Smooth muscle cell (in vitro differentiated cells): ENCODE data around the gene PMIS2. TPM values are rescaled to one million over a fixed set of nuclear protein-coding genes. Genes with fewer than 3 reads are reported as not detected.
"Not testable (repeated sequence)": the region's sequence is repeated elsewhere in the genome, so short reads cannot be mapped to it uniquely, and the experiment has no call there.

Experiments used
- DNase-seq: peaks from one replicate; lab custom pipeline; 2025; ENCODE audit not compliant: unreplicated experiment; lab: John Stamatoyannopoulos, UW
- H2AFZ ChIP-seq: fragments of 200-600 bp; sonication (generic); 2 replicates; pipeline ENCODE4 v1.6.0; 2016; ENCODE audit warnings: antibody characterized with exemption, low read depth, mild to moderate bottlenecking
- H3F3A ChIP-seq: fragments of 200-600 bp; sonication (generic); 2 replicates; pipeline ENCODE4 v1.6.0; 2017; ENCODE audit warnings: antibody characterized with exemption, low read depth
- H3K27ac ChIP-seq: fragments of 200-600 bp; sonication (generic); 2 replicates; pipeline ENCODE4 v1.5.1; 2016; ENCODE audit warnings: low read depth, mild to moderate bottlenecking
- H3K27me3 ChIP-seq: fragments of 200-600 bp; sonication (generic); 2 replicates; pipeline ENCODE4 v1.6.1; 2016; ENCODE audit warnings: low read depth, mild to moderate bottlenecking
- H3K36me3 ChIP-seq: fragments of 200-600 bp; sonication (generic); 2 replicates; pipeline ENCODE4 v1.5.1; 2016; ENCODE audit warnings: low read depth
- H3K4me1 ChIP-seq: fragments of 200-600 bp; sonication (generic); 2 replicates; pipeline ENCODE4 v1.5.1; 2016; ENCODE audit warnings: low read depth
- H3K4me2 ChIP-seq: fragments of 200-600 bp; sonication (generic); 2 replicates; pipeline ENCODE4 v1.6.0; 2016; ENCODE audit warnings: mild to moderate bottlenecking
- H3K4me3 ChIP-seq: fragments of 200-600 bp; sonication (generic); 2 replicates; pipeline ENCODE4 v1.5.1; 2016; ENCODE audit warnings: mild to moderate bottlenecking
- H3K79me2 ChIP-seq: fragments of 200-600 bp; sonication (generic); 2 replicates; pipeline ENCODE4 v1.6.0; 2016; ENCODE audit warnings: low read depth, mild to moderate bottlenecking
- H3K9ac ChIP-seq: fragments of 200-600 bp; sonication (generic); 2 replicates; pipeline ENCODE4 v1.6.0; 2016; ENCODE audit warnings: low read depth
- H3K9me3 ChIP-seq: fragments of 200-600 bp; sonication (generic); replicated peaks from 2 replicates; pipeline ENCODE4 v1.5.1; 2016; ENCODE audit warnings: low read depth
- H4K20me1 ChIP-seq: fragments of 200-600 bp; sonication (generic); 2 replicates; pipeline ENCODE4 v1.6.0; 2016; ENCODE audit warnings: low read depth
- whole genome bisulfite sequencing: methylation state at CpG from one replicate; pipeline ENCODE4 v1.1.7; 2016; ENCODE audit warnings: low lambda C conversion rate; 5-methylcytosine and 5-hydroxymethylcytosine counted together
- polyA plus RNA-seq: library from polyadenylated mRNA; unstranded; fragments of >200 nt; fragmentation: Nextera tagmentation; extraction: Ambion mirVana; gene quantifications from 2 replicates; pipeline ENCODE4 v1.2.1, GENCODE V29; 2016
- total RNA-seq: library from RNA; depleted of rRNA; stranded (reverse); fragments of >200 nt; gene quantifications from 2 replicates; pipeline ENCODE4 v1.2.3, GENCODE V29; 2014
- TF ChIP-seq, protein P1 (sequence below): fragments of 200-600 bp; sonication (generic); IDR thresholded peaks from 2 replicates; pipeline ENCODE4 v1.5.1; 2017; ENCODE audit warnings: borderline replicate concordance, mild to moderate bottlenecking, antibody characterized with exemption; ENCODE audit not compliant: insufficient read depth, poor library complexity, severe bottlenecking

The PMIS2 gene
- total and polyA plus RNA-seq, 2 experiments from 2014 or later = not detected

DNA sequence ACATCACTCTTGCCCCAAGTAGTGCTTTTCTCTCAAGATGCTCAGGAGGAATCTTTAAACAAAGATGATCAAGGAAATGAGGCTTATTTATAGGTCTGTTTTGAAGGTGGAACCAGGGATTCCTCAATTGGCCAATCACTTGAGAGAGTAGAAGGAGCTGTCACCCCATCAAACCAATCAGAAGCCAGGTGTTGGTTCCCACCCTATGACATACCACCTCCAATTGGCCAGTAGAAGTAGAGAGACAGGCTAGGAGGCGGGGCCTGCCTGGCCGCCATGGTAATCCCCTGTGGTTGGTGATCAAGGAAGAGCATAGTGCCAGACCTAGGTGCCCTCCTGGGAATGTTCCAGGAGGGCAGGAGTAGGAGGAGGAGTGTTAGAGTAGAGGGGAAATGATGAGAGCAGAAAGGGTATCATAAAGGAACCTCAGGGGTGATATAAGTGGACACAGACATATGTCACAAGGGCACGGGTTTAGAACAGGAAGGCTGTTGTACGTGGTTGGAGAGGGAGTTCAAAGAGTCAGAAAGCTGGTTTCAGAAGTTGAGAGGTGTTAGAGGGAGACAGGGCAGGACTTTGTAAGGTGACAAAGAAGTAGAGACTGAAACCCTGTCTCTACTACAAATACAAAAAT, 10.5 kb downstream of the PMIS2 start:
- H3K4me3 ChIP-seq = no peak overlapping the region
- no peaks in the 10 kb centered on the region for H3K79me2 ChIP-seq
- no peaks in the 10 kb centered on the region for H3K27me3 ChIP-seq
- H3F3A ChIP-seq = no peaks in the 10 kb centered on the region
- no peaks in the 10 kb centered on the region for H3K4me1 ChIP-seq
- no peak overlapping the region for H3K27ac ChIP-seq
- H3K36me3 ChIP-seq = no peaks in the 10 kb centered on the region
- DNase-seq = no peak
- H2AFZ ChIP-seq = no peak overlapping the region
- TF ChIP-seq, protein P1, sequence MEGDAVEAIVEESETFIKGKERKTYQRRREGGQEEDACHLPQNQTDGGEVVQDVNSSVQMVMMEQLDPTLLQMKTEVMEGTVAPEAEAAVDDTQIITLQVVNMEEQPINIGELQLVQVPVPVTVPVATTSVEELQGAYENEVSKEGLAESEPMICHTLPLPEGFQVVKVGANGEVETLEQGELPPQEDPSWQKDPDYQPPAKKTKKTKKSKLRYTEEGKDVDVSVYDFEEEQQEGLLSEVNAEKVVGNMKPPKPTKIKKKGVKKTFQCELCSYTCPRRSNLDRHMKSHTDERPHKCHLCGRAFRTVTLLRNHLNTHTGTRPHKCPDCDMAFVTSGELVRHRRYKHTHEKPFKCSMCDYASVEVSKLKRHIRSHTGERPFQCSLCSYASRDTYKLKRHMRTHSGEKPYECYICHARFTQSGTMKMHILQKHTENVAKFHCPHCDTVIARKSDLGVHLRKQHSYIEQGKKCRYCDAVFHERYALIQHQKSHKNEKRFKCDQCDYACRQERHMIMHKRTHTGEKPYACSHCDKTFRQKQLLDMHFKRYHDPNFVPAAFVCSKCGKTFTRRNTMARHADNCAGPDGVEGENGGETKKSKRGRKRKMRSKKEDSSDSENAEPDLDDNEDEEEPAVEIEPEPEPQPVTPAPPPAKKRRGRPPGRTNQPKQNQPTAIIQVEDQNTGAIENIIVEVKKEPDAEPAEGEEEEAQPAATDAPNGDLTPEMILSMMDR = no peak
- H3K4me2 ChIP-seq = no peak overlapping the region
- H4K20me1 ChIP-seq = no peaks in the 10 kb centered on the region
- H3K9me3 ChIP-seq = no peaks in the 10 kb centered on the region
- 81% methylated on average over 4 of the region's 4 CpGs for WGBS
- no peak overlapping the region for H3K9ac ChIP-seq

DNA sequence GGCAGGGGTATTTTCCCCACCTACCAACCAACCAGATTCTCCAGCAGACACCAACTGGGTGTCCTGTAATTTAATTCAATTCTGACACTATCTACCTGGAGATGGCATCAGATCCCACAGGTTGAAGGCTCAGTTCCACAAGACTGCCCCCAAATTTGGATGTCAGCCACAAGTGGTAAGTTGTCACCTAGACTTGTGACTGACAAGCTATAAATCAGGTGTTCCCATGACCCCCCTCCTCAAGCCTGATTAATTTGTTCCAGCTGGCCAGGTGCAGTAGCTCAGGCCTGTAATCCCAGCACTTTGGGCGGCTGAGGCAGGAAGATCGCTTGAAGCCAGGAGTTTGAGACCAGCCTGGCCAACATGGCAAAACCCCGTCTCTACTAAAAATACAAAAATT, 16.0 kb downstream of the PMIS2 start:
- no peak overlapping the region for H3K27ac ChIP-seq
- H3F3A ChIP-seq = no peaks in the 10 kb centered on the region
- no peaks in the 10 kb centered on the region for H4K20me1 ChIP-seq
- no peaks in the 10 kb centered on the region for H3K36me3 ChIP-seq
- no peaks in the 10 kb centered on the region for H3K79me2 ChIP-seq
- H3K9ac ChIP-seq = no peak overlapping the region
- 91% methylated on average over 3 of the region's 3 CpGs for WGBS
- H3K27me3 ChIP-seq = no peaks in the 10 kb centered on the region
- TF ChIP-seq, protein P1 = no peak
- H3K9me3 ChIP-seq = no peaks in the 10 kb centered on the region
- H3K4me3 ChIP-seq = no peak overlapping the region
- no peak for DNase-seq
- no peaks in the 10 kb centered on the region for H3K4me1 ChIP-seq
- H2AFZ ChIP-seq = no peak overlapping the region
- H3K4me2 ChIP-seq = no peak overlapping the region

DNA sequence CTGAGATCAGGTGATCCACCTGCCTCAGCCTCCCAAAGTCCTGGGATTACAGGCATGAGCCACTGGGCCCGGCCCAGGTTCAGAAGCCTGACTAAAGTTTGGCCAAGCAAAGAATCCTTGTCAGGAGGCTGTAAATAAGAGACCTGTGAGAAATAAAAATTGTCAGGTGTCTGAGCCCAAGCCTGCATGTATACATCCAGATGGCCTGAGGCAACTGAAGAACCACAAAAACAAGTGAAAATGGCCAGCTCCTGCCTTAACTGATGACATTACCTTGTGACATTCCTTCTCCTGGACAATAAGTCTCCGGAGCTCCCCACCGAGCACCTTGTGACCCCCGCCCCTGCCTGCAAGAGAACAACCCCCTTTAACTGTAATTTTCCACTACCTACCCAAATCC, 18.5 kb downstream of the PMIS2 start:
- not testable (repeated sequence) for H3K9ac ChIP-seq, H3K27me3 ChIP-seq, H3K4me3 ChIP-seq, H3K9me3 ChIP-seq, H3K4me1 ChIP-seq, H4K20me1 ChIP-seq, H3F3A ChIP-seq, H3K79me2 ChIP-seq, DNase-seq, H2AFZ ChIP-seq, H3K36me3 ChIP-seq, H3K4me2 ChIP-seq
- peak overlapping the region; percentile 48 for H3K27ac ChIP-seq
- 79% methylated on average over 4 of the region's 4 CpGs for WGBS

DNA sequence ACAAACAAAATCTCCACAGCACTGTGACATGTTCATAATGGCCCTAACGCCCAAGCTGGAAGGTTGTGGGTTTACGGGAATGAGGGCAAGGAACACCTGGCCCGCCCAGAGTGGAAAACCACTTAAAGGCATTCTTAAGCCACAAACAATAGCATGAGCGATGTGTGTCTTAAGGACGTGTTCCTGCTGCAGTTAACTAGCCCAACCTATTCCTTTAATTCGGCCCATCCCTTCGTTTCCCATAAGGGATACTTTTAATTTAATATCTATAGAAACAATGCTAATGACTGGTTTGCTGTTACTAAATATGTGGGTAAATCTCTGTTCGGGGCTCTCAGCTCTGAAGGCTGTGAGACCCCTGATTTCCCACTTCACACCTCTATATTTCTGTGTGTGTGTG, 21.2 kb downstream of the PMIS2 start:
- not testable (repeated sequence) for H3K36me3 ChIP-seq, H3K9ac ChIP-seq, H3K4me2 ChIP-seq, H2AFZ ChIP-seq, H3K27me3 ChIP-seq, H3K4me3 ChIP-seq, DNase-seq, H3K9me3 ChIP-seq, H3K79me2 ChIP-seq, H4K20me1 ChIP-seq, H3K4me1 ChIP-seq, H3F3A ChIP-seq, H3K27ac ChIP-seq
- 85% methylated on average over 8 of the region's 8 CpGs for WGBS

DNA sequence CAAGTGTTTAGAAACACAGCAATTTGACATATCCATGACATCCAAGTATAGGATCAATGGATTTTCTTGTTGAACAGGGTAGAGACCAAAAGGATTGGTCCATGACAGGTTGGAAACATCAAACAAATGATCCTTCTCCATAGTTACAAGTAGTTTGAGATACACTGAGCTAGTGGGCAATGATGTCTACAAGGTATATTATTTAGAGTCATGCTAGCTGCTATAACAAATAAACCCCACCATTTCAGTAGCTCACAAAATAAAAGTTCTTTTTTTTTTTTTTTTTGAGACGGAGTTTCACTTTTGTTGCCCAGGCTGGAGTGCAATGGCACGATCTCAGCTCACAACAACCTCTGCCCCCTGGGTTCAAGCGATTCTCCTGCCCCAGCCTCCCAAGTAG, 21.7 kb downstream of the PMIS2 start:
- TF ChIP-seq, protein P1 = no peak
- no peak overlapping the region for H3K9ac ChIP-seq
- WGBS = 72% methylated on average over 3 of the region's 3 CpGs

More for the DNA sequence above, 21.7 kb downstream of the PMIS2 start:
- Histone ChIP-seq H3K9me3 (no peaks in the 10 kb centered on the region), H3K4me1 (no peaks in the 10 kb centered on the region), H3K4me3 (no peak overlapping the region), H4K20me1 (no peaks in the 10 kb centered on the region), H3K36me3 (no peaks in the 10 kb centered on the region), H3K27me3 (no peaks in the 10 kb centered on the region), H3K79me2 (no peaks in the 10 kb centered on the region), H2AFZ (no peak overlapping the region), H3K27ac (no peak overlapping the region), H3K4me2 (no peak overlapping the region), H3F3A (no peaks in the 10 kb centered on the region)
- DNase-seq = no peak
